Activated CD4-positive, alpha-beta T cell treated with anti-CD3 and anti-CD28 coated beads, Interleukin-2, amount 50 U/mL, for 16 hours (primary cell): ENCODE results near the gene MRC2.
A peak's percentile ranks its signal among the peaks of the same experiment; 100 is the strongest.

Experiments
- DNase-seq: peaks from one replicate; pipeline ENCODE4 v3.0.0-alpha.2; 2020

MRC2 gene

DNA sequence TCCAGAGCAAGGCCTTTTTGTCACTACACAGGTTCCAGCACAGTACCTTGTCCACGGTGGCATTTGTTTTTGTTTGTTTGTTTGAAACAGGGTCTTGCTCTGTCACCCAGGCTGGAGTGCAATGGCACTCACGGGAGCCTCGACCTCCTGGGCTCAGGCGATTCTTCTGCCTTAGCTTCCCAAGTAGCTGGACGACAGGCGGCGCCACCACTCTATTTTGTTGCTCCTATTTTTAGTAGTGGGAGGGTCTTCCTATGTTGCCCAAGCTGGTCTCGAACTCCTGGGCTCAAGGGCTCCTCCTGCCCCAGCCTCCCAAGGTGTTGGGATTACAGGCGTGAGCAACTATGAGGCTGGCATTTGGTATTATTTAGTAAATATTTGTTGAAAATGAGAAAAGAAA lies 10.3 kb downstream of the MRC2 start:
- DNase-seq, result no peak

DNA sequence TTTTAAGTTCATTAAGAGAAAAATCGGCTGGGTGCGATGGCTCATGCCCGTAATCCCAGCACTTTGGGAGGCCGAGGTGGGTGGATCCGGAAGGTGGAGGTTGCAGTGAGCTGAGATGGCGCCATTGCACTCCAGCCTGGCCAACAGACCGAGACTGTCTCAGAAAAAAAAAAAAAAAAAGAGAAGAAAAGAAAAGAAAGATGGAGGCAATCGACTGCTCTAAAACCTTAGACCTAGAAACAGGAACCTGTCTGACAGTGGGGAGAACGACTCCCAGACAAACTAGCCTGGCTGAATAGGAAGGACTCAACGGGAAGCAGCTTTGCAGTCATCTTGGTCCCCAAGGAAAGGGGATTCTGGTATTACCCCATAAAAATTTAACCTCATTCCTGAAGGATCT lies 13.7 kb downstream of the MRC2 start:
- DNase-seq, result no peak

DNA sequence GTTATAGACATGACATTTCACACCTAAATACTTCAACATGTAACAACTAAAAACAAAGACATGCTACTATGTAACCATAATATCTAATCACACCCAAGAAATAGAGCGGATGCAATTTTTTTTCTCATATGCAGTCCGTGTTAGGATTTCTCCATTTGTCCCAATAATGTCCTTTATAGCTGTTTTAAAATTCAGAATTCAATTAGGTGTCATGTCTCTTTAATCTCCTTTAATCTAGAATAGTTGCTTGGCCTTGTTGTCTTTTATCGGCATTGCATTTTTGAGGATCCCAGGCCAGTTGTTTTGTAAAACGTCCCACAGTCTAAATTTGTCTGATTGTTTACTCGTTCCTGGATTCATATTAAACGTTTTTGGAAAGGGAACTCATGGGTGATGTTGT lies 14.5 kb downstream of the MRC2 start:
- DNase-seq, result no peak

DNA sequence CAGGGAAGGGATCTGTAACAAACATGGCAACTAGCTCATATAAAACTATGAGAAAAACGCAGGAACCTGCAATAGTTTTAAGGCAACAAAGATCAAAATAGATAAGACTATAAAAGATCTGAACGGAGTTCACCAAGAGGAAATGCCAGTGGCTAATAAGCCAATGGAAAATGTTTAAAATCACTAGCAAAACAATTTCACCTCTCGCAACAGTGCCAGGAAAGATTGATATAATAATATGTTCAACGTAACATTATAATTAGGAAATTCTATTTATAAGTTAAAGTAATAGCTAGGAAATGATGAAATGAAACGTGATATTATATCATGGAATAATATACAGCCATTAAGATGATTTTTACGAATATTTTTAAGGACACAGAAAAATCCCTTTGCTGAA lies 16.0 kb downstream of the MRC2 start:
- DNase-seq, result no peak

DNA sequence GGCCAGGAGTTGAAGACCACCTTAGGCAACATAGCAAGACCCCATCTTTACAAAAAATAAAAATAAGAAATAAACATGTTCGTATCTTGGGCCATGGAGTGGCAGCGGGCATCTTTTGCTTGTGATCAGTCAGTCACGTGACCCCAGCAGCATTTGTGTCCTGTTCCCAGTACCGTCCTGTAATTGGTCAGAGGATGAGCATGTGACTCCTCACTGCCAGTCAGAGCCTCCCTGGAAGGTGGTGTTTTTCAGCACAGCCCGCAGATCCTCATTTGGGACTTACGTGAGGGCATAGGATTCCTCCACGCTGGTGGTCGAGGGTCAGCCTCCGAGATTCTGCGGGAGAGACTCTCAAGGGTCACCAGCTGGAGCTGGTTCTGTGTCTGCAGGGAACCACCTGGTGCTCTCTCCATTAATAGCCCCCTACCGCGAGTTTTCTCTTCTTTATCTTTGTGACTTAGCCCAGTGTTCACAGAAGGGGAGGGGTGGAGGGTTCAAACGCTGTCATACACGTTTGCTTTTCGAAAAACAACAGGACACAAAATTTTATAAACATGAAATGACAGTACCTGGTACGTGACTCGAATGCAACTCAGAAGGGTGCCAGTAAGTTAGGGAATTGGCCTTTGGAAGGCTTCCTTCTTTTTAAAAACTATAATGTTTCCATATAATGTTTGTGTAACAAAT lies 17.2 kb downstream of the MRC2 start:
- no peak for DNase-seq

DNA sequence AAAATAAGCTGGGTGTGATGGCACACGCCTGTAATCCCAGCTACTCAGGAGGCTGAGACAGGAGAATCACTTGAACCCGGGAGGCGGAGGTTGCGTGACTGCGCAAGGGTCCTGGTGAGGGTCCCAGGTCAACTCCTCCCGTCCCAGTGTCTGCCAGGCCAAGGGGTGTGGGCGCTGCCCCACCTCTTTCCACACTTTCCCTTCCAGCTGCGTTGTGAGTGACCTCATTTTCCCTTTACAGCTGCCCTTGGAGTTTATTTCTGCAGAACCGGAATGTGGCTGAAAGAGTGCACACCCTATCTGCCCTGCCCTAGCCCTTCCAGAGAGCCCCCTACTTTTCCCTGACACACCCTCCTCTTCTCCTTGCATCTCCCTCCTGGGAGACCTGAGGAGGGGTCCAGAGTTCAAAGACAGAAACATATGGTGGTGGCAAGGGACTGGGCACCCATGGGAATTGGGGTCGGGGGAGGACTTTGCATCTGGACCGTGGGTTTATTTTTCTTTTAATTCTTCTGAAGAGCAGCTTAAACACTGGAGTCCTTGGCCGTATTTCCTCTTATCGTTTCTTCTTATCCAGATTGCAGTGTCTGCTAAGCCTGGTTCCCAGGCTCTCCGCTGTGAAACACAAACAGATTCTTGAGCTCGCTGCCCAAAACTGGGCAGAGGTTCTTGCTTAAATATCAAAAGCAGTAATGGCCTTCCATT lies 20.9 kb downstream of the MRC2 start:
- no peak for DNase-seq

DNA sequence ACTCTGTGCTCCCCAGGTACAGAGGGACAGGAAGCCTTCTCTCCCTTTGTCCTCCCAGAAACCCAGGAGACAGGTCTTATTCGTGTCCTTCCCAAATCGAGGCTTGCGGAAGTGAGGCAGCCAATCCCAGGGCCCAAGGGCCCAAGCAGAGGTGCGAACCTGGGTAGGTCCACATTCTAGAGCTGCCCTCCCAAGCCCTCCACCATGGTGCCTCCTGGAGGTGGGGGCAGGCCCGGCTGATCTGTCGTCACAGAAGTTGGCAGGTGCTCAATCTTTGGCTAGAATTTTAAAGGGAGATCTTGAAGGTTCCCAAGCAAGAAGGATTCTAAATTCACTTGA lies 21.5 kb downstream of the MRC2 start:
- no peak for DNase-seq

DNA sequence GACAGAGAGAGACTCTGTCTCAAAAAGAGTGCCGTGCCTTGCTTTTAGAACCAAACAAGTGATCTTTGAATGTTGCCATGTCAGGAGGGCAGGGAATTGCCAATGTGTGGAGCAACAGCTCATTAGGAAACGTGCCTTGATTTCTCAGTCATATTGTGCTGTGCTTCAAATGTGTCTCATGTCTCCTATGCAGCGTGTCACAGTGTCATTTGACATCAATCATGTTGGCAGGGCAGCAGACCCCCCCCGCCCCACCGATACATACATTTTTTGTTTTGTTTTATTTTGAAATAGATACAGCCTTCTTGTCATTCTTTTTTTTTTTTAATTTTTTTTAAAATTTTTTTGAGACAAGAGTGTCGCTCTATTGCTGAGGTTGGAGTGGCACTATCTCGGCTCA lies 22.1 kb downstream of the MRC2 start:
- DNase-seq, result no peak

DNA sequence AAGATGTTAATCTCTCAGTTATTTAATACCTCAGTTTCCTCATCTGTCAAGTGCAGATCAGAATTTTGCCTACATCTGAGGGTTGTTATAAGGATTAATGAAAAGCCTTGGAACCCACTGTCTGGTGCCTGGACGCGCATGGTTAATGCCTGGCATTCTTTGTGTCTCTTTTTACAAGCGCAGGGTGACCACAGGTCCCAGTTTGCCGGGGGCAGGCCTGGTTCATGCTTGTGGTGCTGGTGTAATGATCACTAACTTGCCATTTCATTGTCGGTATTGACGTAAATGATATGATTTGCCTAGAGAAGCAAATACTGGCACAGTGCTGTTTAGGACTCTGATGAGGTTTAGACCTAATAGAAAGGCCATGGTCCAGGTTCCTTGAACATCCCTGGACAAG lies 23.1 kb downstream of the MRC2 start:
- no peak for DNase-seq

DNA sequence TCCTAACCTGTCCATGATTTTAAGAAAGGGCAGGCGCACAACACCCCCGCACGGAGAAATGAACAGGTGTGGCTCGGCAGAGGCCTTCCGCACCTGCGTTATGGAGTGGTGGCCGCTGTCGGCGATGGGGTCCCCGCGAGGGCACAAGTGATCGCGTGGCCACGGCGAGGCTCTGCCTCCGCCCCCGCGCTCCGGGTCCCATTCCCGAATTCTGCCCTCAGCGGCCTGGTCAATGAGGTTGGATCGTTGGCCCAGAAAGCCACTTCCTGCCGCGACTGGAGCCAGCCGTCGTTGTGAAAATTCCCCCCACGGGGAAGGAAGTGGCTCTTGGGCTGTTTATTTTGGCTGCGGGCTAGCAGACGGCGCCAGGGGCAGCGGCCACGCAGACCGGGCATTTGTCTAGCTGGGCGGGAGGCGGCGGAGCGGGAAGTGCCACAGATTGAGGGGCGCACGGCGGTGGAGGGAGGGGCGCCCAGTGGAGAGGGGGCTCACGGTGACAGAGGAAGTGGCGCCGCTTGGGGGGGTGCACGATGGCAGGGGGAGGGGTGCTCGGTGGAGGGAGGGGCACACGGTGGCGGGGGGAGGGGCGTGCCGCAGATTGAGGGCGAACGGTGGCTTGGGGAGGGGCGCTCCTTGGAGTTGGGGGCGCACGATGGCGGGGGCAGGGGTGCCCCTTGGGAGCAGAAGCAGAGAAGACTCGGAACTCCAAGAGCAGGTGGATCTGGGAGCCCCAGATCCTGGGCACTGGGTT lies 25.0 kb downstream of the MRC2 start:
- DNase-seq, result peak; percentile 53

DNA sequence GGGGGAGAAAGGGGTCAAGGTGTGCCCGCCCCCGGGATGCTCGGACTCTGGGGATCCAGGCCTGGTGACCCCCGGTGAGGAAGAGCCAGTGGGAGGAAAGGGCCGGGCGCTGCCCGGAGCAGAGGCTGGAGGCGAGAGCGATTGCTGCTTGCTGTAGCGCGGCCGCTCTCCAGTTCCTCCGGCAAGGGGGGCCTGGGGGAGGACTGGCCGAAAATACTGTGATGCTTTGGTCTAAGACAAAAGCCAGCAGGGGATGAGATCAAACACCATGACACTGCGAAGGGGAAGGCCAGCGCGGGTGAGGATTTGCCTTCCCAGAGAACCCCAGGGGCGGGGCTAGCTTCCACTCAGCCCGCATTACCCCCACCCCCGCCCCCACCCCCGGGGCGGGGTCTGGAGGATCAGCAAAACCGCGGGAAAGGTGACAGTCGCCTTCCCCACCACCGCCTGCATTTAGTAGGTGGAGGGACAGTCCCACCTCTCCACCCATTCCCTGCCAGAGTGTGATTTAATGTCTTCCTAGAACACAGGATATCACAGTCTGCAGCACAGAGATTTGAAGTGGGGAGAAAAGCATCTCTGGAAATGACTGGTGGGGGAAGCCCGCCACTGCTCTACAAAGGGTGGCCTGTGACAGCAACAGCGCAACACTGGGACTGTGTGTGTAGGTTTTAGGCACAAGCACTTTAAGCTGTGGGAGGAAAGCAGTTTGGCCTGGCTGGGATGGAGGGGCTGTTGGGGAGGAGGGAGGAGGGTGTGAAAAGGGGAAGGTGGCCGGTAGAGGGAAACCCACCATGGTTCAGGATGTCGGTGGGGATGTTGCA lies 25.7 kb downstream of the MRC2 start:
- DNase-seq, result peak; percentile 97

DNA sequence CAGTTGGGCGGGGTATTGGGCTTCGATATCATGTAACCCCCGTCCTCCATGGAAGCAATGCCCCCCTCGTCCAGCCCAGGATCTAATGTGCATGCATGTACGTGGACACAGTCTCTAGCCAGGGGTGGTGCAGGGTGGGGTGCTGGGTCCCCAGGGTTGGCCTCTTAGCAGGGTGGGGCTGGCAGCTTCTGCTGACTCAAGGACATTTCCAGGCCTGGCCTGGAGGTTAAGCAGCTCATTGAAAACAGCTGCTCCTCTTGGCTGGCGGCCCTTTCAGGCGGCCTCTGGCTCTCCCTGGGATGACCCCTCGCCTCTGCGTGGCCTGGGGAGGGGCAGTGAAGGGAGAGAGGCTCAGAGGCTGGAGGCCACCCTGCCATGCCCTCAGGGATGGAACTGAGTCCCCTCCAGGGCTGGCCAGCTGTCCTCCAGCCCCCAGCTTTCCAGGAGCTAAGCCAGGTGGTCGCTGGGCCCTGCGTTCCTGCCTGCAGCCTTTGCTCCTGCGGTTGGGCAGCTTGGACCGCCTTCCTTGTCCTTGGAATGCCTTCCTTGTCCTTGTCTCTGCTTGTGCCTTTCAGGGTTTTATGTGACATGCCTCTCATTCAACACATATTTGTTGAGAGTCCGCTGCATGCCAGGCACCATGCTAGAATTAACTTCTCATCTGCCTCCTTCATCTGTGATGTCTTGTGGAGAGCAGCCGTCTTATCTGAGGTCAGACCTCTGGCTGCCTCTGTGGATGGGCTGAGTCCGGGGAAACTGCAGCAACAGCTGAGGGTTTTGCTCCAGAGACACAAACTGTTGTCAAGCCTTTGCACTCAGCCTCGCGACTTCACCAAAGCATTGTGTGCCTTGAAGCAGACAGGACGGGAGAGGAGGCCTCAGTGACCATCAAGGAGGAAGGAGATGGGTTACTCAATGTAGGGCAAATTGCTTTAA lies 26.6 kb downstream of the MRC2 start:
- peak; percentile 15 for DNase-seq

DNA sequence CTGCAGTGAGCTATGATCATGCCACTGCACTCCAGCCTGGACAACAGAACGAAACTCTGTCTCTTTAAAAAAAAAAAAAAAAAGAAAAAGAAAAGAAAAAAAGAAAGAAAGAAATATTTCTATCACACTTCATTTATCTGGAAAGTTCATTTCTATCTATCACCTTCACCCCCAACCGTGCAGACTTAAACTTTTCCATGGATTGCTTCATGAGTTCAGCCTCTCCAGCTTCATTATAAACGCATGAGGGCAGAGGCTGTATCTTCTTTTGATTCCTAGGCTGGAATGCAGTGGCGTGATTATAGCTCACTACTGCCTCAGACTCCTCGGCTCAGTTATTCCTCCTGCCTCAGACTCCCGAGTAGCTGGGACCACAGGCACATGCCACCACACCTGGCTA lies 28.2 kb downstream of the MRC2 start:
- DNase-seq, result no peak

DNA sequence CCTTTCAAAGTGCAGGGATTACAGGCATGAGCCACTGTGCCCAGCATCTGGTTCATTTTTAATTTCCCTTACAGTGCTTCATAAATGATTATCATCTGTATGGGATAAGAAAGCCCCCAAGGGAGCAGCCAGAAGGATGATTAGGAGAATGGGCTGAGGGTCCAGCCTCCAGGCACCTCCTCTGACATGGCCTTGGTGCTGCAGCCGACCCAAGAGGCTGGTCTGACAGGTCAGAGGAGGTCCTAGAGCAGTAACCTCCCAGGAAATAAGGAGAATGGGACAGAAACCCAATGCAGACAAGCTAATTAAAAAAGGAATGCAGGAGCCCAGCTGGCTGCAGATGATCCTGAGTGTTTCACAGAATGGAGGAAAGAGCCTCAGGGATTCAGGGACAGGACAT lies 29.0 kb downstream of the MRC2 start:
- DNase-seq, result no peak

DNA sequence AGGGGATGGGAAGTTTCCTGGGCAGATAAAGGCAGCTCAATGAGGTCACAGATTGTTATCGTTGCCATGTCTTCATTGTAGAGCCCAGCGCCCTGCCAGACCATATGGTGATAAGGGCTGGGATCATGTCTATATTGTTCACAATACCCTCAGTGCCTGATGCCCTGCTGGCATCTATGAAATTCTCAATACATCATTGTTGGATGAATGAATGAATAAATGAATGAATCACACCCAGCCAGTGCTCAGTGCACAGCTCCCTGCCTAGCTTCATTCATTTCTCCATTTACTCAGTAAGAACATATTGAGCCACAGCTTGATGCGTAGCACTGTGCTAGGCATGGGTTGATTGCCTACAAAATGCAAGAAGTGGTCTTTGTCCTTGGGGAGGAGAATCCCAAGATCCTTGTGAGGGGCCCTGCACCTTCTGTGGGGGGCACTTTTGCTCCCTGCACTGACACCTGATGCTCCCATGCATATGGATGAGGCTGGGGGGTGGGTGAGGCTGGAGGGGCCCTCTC lies 29.7 kb downstream of the MRC2 start:
- DNase-seq, result no peak

DNA sequence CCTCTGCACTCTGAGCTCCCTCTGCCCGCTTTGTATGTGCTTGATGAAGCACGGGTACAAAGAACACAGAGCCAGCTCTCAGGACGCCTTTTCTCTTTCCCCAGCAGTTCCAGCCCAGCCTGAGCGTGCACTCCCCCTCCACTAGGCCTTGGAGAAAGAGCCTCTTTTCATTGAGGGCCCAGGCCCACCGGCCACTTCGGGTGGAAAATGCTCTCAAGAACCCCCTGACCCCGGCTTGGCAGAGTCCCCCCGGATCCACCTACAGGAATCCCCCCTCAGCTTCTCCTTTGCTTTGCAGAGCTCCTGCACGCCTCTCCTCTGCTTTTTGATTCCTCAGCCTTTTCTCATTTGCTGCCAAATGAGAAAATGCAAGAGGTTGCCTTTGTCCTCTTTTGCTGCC lies 30.2 kb downstream of the MRC2 start:
- DNase-seq, result no peak

DNA sequence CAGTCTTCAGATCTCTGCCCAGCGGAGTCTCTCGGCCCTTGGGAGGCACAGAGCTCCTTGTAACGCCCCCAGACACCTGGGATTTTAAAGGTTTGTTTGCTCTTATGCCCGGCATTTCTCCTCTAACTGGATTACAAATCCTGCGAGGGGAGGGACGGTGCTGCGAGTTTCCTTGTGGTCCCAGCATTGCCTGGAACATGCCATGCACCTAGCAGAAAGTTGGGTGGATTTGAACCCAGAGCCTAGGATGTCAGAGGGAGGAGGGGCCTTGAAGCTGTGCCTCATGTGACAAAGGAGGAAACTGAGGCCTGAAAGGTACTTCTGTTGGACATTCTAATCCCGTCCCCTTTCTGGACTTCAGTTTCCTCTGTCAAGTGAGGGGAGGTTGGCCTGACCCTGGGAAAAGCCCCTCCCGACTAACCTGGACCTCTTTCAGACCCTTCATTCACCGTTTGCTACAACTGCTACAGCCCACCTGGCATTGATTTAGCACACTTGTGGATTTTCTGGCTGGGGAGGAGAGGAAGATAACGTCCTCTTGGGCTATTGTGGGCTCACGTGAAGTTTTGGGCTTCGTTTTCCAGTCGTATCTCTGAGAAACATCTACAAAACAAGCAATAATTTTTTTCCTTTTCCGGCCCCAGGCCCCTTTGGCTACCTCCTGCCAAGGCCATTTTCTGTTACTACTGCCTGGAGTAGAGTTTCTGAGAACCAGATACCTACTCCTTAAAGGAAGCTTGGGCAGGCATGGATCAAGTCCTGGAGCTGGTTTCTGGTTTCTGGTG lies 30.9 kb downstream of the MRC2 start:
- DNase-seq, result no peak

DNA sequence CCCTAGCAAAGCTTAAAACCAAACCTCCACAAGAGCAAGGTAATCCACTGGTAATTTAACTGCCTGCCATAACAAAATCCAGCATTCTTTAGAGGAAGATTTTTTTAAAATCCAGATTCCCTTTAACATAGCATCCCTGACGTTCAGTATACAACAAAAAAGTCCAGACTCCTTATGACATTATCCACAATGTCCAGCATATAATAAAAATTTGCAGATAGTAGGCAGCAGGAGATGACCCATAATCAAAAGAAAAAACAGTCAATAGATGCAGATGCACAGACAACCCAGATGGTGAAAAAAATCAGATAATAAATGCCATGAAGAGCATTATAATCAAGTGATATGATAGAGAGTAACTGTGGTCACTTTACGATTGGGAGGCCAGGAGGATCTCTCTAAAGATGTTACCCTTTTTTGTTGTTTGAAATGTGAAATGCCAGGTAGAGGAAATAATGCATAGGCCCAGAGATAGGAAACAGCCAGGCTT lies 33.2 kb downstream of the MRC2 start:
- DNase-seq, result no peak

DNA sequence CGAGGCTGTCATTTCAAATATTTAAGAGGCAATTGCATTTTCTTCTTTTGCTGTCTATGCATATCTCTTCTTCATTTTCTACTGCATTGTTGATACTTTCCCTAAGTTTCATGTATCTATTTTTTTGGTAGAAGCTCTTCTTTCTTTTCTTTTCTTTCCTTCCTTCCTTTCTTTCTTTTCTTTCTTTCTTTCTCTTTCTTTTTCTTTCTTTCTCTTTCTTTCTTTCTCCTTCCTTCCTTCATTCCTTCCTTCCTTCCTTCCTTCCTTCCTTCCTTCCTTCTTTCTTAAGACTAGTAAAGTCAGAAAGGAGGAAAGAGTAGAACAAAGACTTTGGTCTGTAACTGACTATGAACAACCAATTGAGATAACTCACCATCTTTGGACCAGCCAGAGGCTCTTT lies 33.9 kb downstream of the MRC2 start:
- DNase-seq, result no peak

DNA sequence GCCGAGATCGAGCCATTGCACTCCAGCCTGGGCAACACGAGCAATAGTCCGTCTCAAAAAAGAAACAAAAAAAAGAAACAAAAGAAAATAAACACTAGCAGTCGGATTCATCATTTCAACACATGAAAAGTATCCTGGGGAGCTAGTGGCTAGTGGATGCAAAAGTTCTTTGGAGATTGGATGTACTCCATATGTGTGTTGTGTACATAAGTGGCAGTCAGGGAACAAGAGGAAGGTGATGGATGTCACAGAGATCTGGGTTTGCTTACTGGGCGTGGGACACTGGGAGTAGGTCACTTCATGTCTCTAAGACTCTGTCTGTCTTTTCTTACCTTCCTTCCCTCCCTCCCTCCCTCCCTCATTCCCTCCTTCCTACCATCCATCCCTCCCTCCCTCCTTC lies 35.4 kb downstream of the MRC2 start:
- no peak for DNase-seq

DNA sequence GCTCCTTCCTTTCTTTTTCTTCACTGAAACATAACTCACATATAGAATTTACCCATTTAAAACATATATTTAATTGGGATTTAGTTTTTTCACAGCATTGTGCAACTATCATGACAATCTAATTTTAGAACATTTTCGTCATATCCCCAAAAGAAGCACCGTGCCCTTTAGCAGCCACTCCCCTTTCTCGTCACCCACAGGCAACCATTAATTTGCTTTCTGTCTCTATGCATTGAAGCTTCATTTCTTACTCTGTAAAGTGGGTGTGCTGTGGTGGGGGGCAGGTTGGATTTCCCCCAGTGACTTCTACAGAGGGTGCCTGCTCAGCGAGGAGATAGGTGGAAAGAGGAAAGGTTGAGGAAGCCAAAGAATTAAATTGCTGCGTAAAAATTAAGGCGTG lies 35.8 kb downstream of the MRC2 start:
- DNase-seq, result no peak
